Smooth muscle cell (in vitro differentiated cells): Measurements from ENCODE around the gene LRP8. TPM values are rescaled to one million over a fixed set of nuclear protein-coding genes. Genes with fewer than 3 reads are reported as not detected.

Experiments used
- DNase-seq: peaks from one replicate; lab custom pipeline; 2025; ENCODE audit not compliant: unreplicated experiment; lab: John Stamatoyannopoulos, UW
- H2AFZ ChIP-seq: fragments of 200-600 bp; sonication (generic); 2 replicates; pipeline ENCODE4 v1.6.0; 2016; ENCODE audit warnings: antibody characterized with exemption, low read depth, mild to moderate bottlenecking
- H3F3A ChIP-seq: fragments of 200-600 bp; sonication (generic); 2 replicates; pipeline ENCODE4 v1.6.0; 2017; ENCODE audit warnings: antibody characterized with exemption, low read depth
- H3K27ac ChIP-seq: fragments of 200-600 bp; sonication (generic); 2 replicates; pipeline ENCODE4 v1.5.1; 2016; ENCODE audit warnings: low read depth, mild to moderate bottlenecking
- H3K27me3 ChIP-seq: fragments of 200-600 bp; sonication (generic); 2 replicates; pipeline ENCODE4 v1.6.1; 2016; ENCODE audit warnings: low read depth, mild to moderate bottlenecking
- H3K36me3 ChIP-seq: fragments of 200-600 bp; sonication (generic); 2 replicates; pipeline ENCODE4 v1.5.1; 2016; ENCODE audit warnings: low read depth
- H3K4me1 ChIP-seq: fragments of 200-600 bp; sonication (generic); 2 replicates; pipeline ENCODE4 v1.5.1; 2016; ENCODE audit warnings: low read depth
- H3K4me2 ChIP-seq: fragments of 200-600 bp; sonication (generic); 2 replicates; pipeline ENCODE4 v1.6.0; 2016; ENCODE audit warnings: mild to moderate bottlenecking
- H3K4me3 ChIP-seq: fragments of 200-600 bp; sonication (generic); 2 replicates; pipeline ENCODE4 v1.5.1; 2016; ENCODE audit warnings: mild to moderate bottlenecking
- H3K79me2 ChIP-seq: fragments of 200-600 bp; sonication (generic); 2 replicates; pipeline ENCODE4 v1.6.0; 2016; ENCODE audit warnings: low read depth, mild to moderate bottlenecking
- H3K9ac ChIP-seq: fragments of 200-600 bp; sonication (generic); 2 replicates; pipeline ENCODE4 v1.6.0; 2016; ENCODE audit warnings: low read depth
- H3K9me3 ChIP-seq: fragments of 200-600 bp; sonication (generic); replicated peaks from 2 replicates; pipeline ENCODE4 v1.5.1; 2016; ENCODE audit warnings: low read depth
- H4K20me1 ChIP-seq: fragments of 200-600 bp; sonication (generic); 2 replicates; pipeline ENCODE4 v1.6.0; 2016; ENCODE audit warnings: low read depth
- WGBS: methylation state at CpG from one replicate; pipeline ENCODE4 v1.1.7; 2016; ENCODE audit warnings: low lambda C conversion rate; 5-methylcytosine and 5-hydroxymethylcytosine counted together
- polyA plus RNA-seq: library from polyadenylated mRNA; unstranded; fragments of >200 nt; fragmentation: Nextera tagmentation; extraction: Ambion mirVana; gene quantifications from 2 replicates; pipeline ENCODE4 v1.2.1, GENCODE V29; 2016
- total RNA-seq: library from RNA; depleted of rRNA; stranded (reverse); fragments of >200 nt; gene quantifications from 2 replicates; pipeline ENCODE4 v1.2.3, GENCODE V29; 2014
- TF ChIP-seq, protein P1 (sequence below): fragments of 200-600 bp; sonication (generic); IDR thresholded peaks from 2 replicates; pipeline ENCODE4 v1.5.1; 2017; ENCODE audit warnings: borderline replicate concordance, mild to moderate bottlenecking, antibody characterized with exemption; ENCODE audit not compliant: insufficient read depth, poor library complexity, severe bottlenecking

Gene LRP8
- total and polyA plus RNA-seq, 2 experiments from 2014 or later, result 5.6 to 8.1 TPM

DNA sequence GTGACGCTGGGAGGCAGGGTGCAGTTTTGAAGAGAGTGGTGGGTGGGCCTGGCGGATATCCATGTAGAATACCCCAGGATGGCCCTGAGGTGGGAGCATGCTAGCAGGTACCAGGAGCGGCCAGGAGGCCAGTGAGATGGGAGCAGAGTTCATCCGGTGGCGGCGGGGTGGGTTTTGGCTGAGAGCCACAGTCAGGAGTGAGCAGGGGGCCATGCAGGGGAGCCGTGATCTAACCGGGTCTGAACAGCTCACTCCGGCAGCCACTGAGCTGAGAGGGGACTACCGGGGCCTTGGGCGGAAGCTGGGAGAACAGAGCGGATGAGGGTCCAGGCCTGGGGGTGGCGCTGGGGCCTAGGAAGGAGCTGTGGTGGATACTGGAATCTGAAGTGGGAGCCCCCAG is 47.6 kb upstream of the LRP8 start:
- Histone ChIP-seq H3F3A (no peaks in the 10 kb centered on the region), H3K4me1 (no peaks in the 10 kb centered on the region), H3K9me3 (no peaks in the 10 kb centered on the region), H3K4me3 (no peak overlapping the region), H3K4me2 (no peak overlapping the region), H3K27ac (no peak overlapping the region), H3K27me3 (peaks cover 3% of the 10 kb centered on the region), H2AFZ (no peak overlapping the region), H3K9ac (no peak overlapping the region), H4K20me1 (no peaks in the 10 kb centered on the region), H3K79me2 (no peaks in the 10 kb centered on the region), H3K36me3 (no peaks in the 10 kb centered on the region)
- TF ChIP-seq, protein P1, sequence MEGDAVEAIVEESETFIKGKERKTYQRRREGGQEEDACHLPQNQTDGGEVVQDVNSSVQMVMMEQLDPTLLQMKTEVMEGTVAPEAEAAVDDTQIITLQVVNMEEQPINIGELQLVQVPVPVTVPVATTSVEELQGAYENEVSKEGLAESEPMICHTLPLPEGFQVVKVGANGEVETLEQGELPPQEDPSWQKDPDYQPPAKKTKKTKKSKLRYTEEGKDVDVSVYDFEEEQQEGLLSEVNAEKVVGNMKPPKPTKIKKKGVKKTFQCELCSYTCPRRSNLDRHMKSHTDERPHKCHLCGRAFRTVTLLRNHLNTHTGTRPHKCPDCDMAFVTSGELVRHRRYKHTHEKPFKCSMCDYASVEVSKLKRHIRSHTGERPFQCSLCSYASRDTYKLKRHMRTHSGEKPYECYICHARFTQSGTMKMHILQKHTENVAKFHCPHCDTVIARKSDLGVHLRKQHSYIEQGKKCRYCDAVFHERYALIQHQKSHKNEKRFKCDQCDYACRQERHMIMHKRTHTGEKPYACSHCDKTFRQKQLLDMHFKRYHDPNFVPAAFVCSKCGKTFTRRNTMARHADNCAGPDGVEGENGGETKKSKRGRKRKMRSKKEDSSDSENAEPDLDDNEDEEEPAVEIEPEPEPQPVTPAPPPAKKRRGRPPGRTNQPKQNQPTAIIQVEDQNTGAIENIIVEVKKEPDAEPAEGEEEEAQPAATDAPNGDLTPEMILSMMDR, result no peak
- 89% methylated on average over 12 of the region's 13 CpGs for WGBS
- no peak for DNase-seq

DNA sequence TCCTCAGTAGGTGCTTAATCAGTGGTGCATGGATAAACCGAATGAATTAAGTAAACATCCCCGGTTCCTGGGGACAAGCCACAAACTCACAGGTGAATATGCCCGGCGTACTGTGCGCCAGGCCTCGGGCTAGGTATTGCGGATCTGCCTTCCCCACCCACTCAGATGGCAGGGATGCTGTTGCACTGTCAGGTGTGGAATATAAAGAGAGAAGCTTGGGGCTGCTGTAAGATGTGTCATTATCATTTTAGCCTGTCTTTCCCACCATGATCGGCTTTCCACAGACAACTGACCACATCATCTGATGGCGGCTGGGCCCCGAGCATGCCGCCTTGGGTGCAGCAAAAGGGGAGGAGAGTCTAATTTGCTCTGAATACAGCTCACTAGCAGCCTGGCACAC is 45.4 kb upstream of the LRP8 start:
- TF ChIP-seq, protein P1, result no peak
- no peak overlapping the region for H3K4me2 ChIP-seq
- 93% methylated on average over 11 of the region's 11 CpGs for WGBS
- H3K4me3 ChIP-seq, result no peak overlapping the region
- no peak for DNase-seq
- H2AFZ ChIP-seq, result no peak overlapping the region
- no peaks in the 10 kb centered on the region for H3K4me1 ChIP-seq
- no peaks in the 10 kb centered on the region for H3K79me2 ChIP-seq
- no peak overlapping the region for H3K27ac ChIP-seq
- H3K27me3 ChIP-seq, result peaks cover 3% of the 10 kb centered on the region
- no peaks in the 10 kb centered on the region for H3F3A ChIP-seq
- no peak overlapping the region for H3K9ac ChIP-seq
- H3K36me3 ChIP-seq, result no peaks in the 10 kb centered on the region
- no peaks in the 10 kb centered on the region for H4K20me1 ChIP-seq
- no peaks in the 10 kb centered on the region for H3K9me3 ChIP-seq

DNA sequence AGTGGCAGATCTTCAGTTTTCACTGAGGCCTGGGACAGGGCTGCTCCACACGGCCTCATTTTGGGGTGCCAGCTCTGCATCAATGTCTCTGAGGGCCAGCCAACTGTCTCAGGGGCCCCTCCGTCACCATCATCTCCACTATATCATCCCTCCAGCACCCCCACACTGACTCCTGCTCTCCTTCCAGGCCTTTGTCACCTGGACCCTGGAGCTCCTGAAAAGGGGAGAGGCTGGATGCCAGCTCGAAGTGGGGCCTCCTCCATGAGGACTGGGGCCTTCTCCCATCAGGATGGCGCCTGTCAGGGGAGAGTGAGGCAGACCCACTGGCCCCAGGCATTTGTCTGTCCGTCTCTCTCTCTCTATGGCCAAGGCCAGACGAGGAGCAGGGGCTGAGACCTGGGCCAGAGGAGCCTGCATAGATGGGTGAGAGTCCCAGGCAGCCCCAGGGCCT is 44.7 kb upstream of the LRP8 start:
- Histone ChIP-seq H2AFZ (no peak overlapping the region), H3K4me1 (no peaks in the 10 kb centered on the region), H4K20me1 (no peaks in the 10 kb centered on the region), H3K36me3 (no peaks in the 10 kb centered on the region), H3K27ac (no peak overlapping the region), H3K4me2 (no peak overlapping the region), H3K27me3 (peaks cover 3% of the 10 kb centered on the region), H3K79me2 (no peaks in the 10 kb centered on the region), H3K9ac (no peak overlapping the region), H3K4me3 (no peak overlapping the region), H3K9me3 (no peaks in the 10 kb centered on the region), H3F3A (no peaks in the 10 kb centered on the region)
- TF ChIP-seq, protein P1, result no peak
- no peak for DNase-seq
- WGBS, result 86% methylated on average over 6 of the region's 6 CpGs

DNA sequence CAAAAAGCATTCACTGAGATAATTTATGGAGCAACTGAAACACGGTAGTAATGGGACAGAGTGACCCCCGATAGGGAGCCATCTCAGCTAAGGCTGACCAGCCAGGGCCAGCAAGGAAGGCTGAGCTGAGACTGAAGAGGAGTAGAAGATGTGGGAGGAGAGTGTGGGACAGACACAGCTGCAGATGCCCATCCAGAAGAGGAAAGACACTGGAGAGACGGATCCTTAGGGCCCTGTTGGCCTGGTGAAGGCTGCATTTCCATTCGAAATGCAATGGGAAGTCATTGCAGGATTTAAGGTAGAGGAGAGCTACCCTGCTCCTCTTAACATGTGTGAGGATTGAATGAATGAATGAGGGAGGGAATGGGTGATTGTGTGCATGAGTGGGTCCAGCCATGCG is 44.0 kb upstream of the LRP8 start:
- TF ChIP-seq, protein P1, result no peak
- no peak for DNase-seq

More for the DNA sequence above, 44.0 kb upstream of the LRP8 start:
- H3K27ac ChIP-seq, result no peak overlapping the region
- no peak overlapping the region for H3K9ac ChIP-seq
- no peak overlapping the region for H3K4me2 ChIP-seq
- H3K4me1 ChIP-seq, result no peaks in the 10 kb centered on the region
- H3K27me3 ChIP-seq, result peaks cover 3% of the 10 kb centered on the region
- H4K20me1 ChIP-seq, result no peaks in the 10 kb centered on the region
- no peaks in the 10 kb centered on the region for H3F3A ChIP-seq
- 85% methylated on average over 5 of the region's 5 CpGs for WGBS
- H3K9me3 ChIP-seq, result no peaks in the 10 kb centered on the region
- H2AFZ ChIP-seq, result no peak overlapping the region
- no peak overlapping the region for H3K4me3 ChIP-seq
- no peaks in the 10 kb centered on the region for H3K36me3 ChIP-seq
- no peaks in the 10 kb centered on the region for H3K79me2 ChIP-seq
